ENCODE results near the gene NDUFB6.
"Not testable (repeated sequence)": the region's sequence is repeated elsewhere in the genome, so short reads cannot be mapped to it uniquely, and the experiment has no call there.

Gene NDUFB6

DNA sequence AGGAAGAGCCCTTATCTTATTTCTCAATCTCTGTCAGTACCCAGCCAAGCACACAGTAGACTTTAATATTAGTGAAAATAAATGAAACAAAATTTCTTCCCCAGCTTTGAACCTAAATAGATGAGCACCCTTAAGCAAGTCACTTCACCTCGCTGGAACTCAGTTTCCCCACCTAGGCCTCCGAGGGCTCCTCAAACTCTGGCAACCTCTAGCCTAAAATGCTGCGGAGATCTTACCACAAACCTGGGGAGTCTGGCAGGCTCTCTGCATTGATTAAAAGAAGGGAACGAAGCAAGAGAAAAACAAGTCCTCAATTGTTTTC is 47.3 kb downstream of the NDUFB6 start:
- H3K4me1 ChIP-seq (ENCODE audit: control insufficient read depth, low read length): peaks cover 20% of the 10 kb centered on the region
- H3K79me2 ChIP-seq (ENCODE audit: control insufficient read depth, low read length): no peaks in the 10 kb centered on the region
- H3K27me3 ChIP-seq (ENCODE audit: control insufficient read depth, low read length): no peaks in the 10 kb centered on the region
- no peaks in the 10 kb centered on the region for H3F3A ChIP-seq (ENCODE audit: control insufficient read depth, insufficient read depth)
- peak overlapping the region; percentile 83 for H3K4me3 ChIP-seq (ENCODE audit: low read length)
- H3K9me2 ChIP-seq (replicated peaks; ENCODE audit: control insufficient read depth, low read length): no peaks in the 10 kb centered on the region
- no peaks in the 10 kb centered on the region for H3K36me3 ChIP-seq (ENCODE audit: control insufficient read depth, low read length)
- TF ChIP-seq, protein P1, sequence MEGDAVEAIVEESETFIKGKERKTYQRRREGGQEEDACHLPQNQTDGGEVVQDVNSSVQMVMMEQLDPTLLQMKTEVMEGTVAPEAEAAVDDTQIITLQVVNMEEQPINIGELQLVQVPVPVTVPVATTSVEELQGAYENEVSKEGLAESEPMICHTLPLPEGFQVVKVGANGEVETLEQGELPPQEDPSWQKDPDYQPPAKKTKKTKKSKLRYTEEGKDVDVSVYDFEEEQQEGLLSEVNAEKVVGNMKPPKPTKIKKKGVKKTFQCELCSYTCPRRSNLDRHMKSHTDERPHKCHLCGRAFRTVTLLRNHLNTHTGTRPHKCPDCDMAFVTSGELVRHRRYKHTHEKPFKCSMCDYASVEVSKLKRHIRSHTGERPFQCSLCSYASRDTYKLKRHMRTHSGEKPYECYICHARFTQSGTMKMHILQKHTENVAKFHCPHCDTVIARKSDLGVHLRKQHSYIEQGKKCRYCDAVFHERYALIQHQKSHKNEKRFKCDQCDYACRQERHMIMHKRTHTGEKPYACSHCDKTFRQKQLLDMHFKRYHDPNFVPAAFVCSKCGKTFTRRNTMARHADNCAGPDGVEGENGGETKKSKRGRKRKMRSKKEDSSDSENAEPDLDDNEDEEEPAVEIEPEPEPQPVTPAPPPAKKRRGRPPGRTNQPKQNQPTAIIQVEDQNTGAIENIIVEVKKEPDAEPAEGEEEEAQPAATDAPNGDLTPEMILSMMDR (IDR thresholded peaks at IDR 0.05; ENCODE audit: low read depth, low read length, poor library complexity, severe bottlenecking): no peak
- TF ChIP-seq EZH2phosphoT487 (IDR thresholded peaks at IDR 0.05; ENCODE audit: borderline replicate concordance, low read length): no peak
- H4K20me1 ChIP-seq (ENCODE audit: control insufficient read depth, insufficient read depth, low read depth, low read length): no peaks in the 10 kb centered on the region
- H3K9me3 ChIP-seq (ENCODE audit: control insufficient read depth, insufficient read depth, low read length): no peaks in the 10 kb centered on the region
- H3K4me2 ChIP-seq (ENCODE audit: low read length): peak overlapping the region; percentile 59
- H3K27ac ChIP-seq (ENCODE audit: low read depth, low read length): no peak overlapping the region

DNA sequence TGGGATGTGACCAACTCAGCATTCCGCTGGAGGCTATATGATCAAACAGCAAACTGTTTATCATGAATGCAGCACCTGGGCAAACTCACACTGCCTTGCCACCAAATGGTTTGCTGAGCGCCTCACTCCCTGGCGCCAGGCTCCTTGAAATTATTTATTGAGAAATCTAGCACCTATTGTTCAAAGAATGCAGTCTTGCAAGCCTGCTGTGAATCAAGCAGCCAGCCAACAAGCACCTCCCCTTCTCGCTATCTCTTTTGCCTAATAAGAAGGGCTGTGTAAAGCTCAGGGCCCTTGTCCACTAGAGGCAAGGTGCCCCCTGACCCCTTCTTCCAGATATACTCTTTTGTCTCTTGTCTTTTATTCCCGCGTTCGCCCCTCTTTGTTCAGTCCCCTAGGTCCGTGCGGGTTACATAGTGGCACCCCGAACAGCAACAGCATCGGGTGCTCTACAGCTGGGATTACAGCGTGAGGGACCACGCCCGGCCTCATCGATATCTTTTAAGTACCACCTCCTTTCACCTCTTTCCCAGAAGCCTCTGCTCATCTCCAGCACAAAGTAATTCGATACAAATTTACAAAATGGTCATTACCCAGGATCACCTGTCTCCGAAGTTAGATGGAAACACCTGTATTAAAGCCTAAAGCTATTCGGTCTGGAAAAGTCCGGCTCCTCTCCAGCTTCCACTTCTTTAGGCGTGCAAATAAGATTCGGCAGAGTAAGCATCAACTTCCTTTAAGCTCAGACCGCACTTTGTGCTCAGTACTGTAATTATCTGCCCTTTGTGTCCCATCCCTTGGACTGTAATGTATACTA is 47.9 kb downstream of the NDUFB6 start:
- no peaks in the 10 kb centered on the region for H3K36me3 ChIP-seq (ENCODE audit: control insufficient read depth, low read length)
- H4K20me1 ChIP-seq (ENCODE audit: control insufficient read depth, insufficient read depth, low read depth, low read length): no peaks in the 10 kb centered on the region
- H3K27ac ChIP-seq (ENCODE audit: low read depth, low read length): no peak overlapping the region
- no peaks in the 10 kb centered on the region for H3F3A ChIP-seq (ENCODE audit: control insufficient read depth, insufficient read depth)
- peaks cover 20% of the 10 kb centered on the region for H3K4me1 ChIP-seq (ENCODE audit: control insufficient read depth, low read length)
- H3K27me3 ChIP-seq (ENCODE audit: control insufficient read depth, low read length): no peaks in the 10 kb centered on the region
- H3K79me2 ChIP-seq (ENCODE audit: control insufficient read depth, low read length): no peaks in the 10 kb centered on the region
- H3K4me3 ChIP-seq (ENCODE audit: low read length): peak overlapping the region; percentile 83
- H3K9me3 ChIP-seq (ENCODE audit: control insufficient read depth, insufficient read depth, low read length): no peaks in the 10 kb centered on the region
- H3K4me2 ChIP-seq (ENCODE audit: low read length): peak overlapping the region; percentile 59
- TF ChIP-seq, protein P1 (IDR thresholded peaks at IDR 0.05; ENCODE audit: low read depth, low read length, poor library complexity, severe bottlenecking): no peak
- H3K9me2 ChIP-seq (replicated peaks; ENCODE audit: control insufficient read depth, low read length): no peaks in the 10 kb centered on the region

DNA sequence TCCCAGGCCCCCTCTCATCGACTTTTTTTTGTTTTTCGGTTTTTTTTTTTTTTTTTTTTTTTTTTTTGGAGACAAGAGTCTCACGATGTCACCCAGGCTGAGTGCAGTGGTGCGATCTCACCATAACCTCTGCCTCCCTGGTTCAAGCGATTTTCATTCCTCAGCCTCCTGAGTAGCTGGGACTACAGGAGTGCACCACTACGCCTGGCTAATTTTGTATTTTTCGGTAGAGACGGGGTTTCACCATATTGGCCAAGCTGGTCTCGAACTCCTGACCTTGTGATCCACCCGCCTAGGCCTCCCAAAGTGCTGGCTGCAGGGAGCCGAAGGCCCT is 48.4 kb downstream of the NDUFB6 start:
- not testable (repeated sequence) for H3K9me3 ChIP-seq (ENCODE audit: control insufficient read depth, insufficient read depth, low read length); H3K27me3 ChIP-seq (ENCODE audit: control insufficient read depth, low read length); H3K9me2 ChIP-seq (replicated peaks; ENCODE audit: control insufficient read depth, low read length); H3K4me3 ChIP-seq (ENCODE audit: low read length); H4K20me1 ChIP-seq (ENCODE audit: control insufficient read depth, insufficient read depth, low read depth, low read length); H3K4me2 ChIP-seq (ENCODE audit: low read length); H3K36me3 ChIP-seq (ENCODE audit: control insufficient read depth, low read length); H3K27ac ChIP-seq (ENCODE audit: low read depth, low read length); H3F3A ChIP-seq (ENCODE audit: control insufficient read depth, insufficient read depth); H3K79me2 ChIP-seq (ENCODE audit: control insufficient read depth, low read length)
- peaks cover 20% of the 10 kb centered on the region for H3K4me1 ChIP-seq (ENCODE audit: control insufficient read depth, low read length)

DNA sequence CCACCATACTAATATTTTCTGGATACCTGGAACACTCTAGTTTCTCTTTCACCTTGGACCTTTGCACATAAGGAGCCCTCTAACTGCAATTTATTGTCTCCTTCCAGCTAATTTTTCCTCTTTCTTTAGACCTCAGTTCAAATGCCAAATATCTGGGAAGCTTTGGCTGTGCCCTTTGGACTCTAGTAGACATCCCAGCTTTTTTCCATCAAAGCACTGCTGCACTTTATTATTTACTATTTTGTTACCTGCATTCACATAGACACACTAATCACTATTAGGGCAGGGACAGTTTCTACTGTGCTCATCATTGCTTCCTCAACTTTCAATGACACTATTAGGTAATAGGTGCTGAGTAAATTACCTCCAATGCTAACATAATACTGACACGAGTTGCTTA is 49.0 kb downstream of the NDUFB6 start:
- H3K27me3 ChIP-seq (ENCODE audit: control insufficient read depth, low read length): no peaks in the 10 kb centered on the region
- peaks cover 20% of the 10 kb centered on the region for H3K4me1 ChIP-seq (ENCODE audit: control insufficient read depth, low read length)
- no peak overlapping the region for H3K4me3 ChIP-seq (ENCODE audit: low read length)
- H3K27ac ChIP-seq (ENCODE audit: low read depth, low read length): no peak overlapping the region
- no peaks in the 10 kb centered on the region for H3F3A ChIP-seq (ENCODE audit: control insufficient read depth, insufficient read depth)
- no peaks in the 10 kb centered on the region for H3K36me3 ChIP-seq (ENCODE audit: control insufficient read depth, low read length)
- H3K79me2 ChIP-seq (ENCODE audit: control insufficient read depth, low read length): no peaks in the 10 kb centered on the region
- H3K4me2 ChIP-seq (ENCODE audit: low read length): no peak overlapping the region
- H3K9me2 ChIP-seq (replicated peaks; ENCODE audit: control insufficient read depth, low read length): no peaks in the 10 kb centered on the region
- no peaks in the 10 kb centered on the region for H3K9me3 ChIP-seq (ENCODE audit: control insufficient read depth, insufficient read depth, low read length)
- H4K20me1 ChIP-seq (ENCODE audit: control insufficient read depth, insufficient read depth, low read depth, low read length): no peaks in the 10 kb centered on the region
- TF ChIP-seq, protein P1 (IDR thresholded peaks at IDR 0.05; ENCODE audit: low read depth, low read length, poor library complexity, severe bottlenecking): no peak
- TF ChIP-seq EZH2phosphoT487 (IDR thresholded peaks at IDR 0.05; ENCODE audit: borderline replicate concordance, low read length): no peak
